SK-N-MC (cell line): ENCODE measurements around the gene PLCB3.
A peak's percentile ranks its signal among the peaks of the same experiment; 100 is the strongest.

ENCODE experiments used
- EZH2 ChIP-seq: fragments of 200-600 bp; sonication (generic); IDR thresholded peaks from one replicate; pipeline ENCODE4 v1.6.1; 2017; ENCODE audit warnings: antibody characterized with exemption
- FOXP2 ChIP-seq: optimal IDR thresholded peaks from 2 replicates; pipeline ENCODE3; 2011; ENCODE audit warnings: mild to moderate bottlenecking, moderate library complexity; ENCODE audit not compliant: insufficient read depth; ENCODE audit errors: extremely low read length, control extremely low read depth
- POLR2AphosphoS5 ChIP-seq: IDR thresholded peaks from 2 replicates; pipeline ENCODE4 v1.6.1; 2012; ENCODE audit warnings: mild to moderate bottlenecking, low read depth, low read length, borderline replicate concordance

- TF ChIP-seq EZH2 = no peak
- no peak for TF ChIP-seq POLR2AphosphoS5
- peak; percentile 88 for TF ChIP-seq FOXP2
Observed at GRCh38 chr11:64297699-64298358, 46.5 kb downstream of the PLCB3 start.
